Heart right ventricle (tissue), 16 donors: ENCODE measurements around the gene PITX2. TPM values are rescaled to one million over a fixed set of nuclear protein-coding genes. Genes with fewer than 3 reads are reported as not detected.

Experiments used
- ATAC-seq, 8 donors: fragments of 200-7000 bp; cut with Tn5 transposase; one replicate each; pipeline ENCODE4 v1.9.1; 2020; ENCODE audit warnings: mild to moderate bottlenecking in 8 of 8, moderate library complexity in 8 of 8, moderate number of reproducible peaks in 1 of 8
- DNase-seq, 2 donors: peaks; one replicate each; pipeline ENCODE4 v3.0.0-alpha.2; 2020
- H3K27ac ChIP-seq, 10 donors: fragments of 200-600 bp; sonication (generic) in 2 of 10; one replicate each; pipeline versions ENCODE4 v1.5.0 to v1.8.0; 2020 to 2022; ENCODE audit warnings: mild to moderate bottlenecking in 3 of 10
- H3K27me3 ChIP-seq, 7 donors: fragments of 200-600 bp; one replicate each; pipeline ENCODE4 v1.8.0; 2021 to 2022; ENCODE audit warnings: mild to moderate bottlenecking in 2 of 7
- H3K36me3 ChIP-seq, 9 donors: fragments of 200-600 bp; sonication (generic) in 1 of 9; one replicate each; pipeline versions ENCODE4 v1.5.0 to v1.8.0; 2020 to 2022; ENCODE audit warnings: mild to moderate bottlenecking in 2 of 9
- H3K4me1 ChIP-seq, 9 donors: fragments of 200-600 bp; sonication (generic) in 1 of 9; one replicate each; pipeline versions ENCODE4 v1.5.0 to v1.8.0; 2020 to 2022; ENCODE audit warnings: mild to moderate bottlenecking in 4 of 9
- H3K4me3 ChIP-seq, 10 donors: fragments of 200-600 bp; sonication (generic) in 2 of 10; one replicate each; pipeline versions ENCODE4 v1.5.0 to v1.8.0; 2020 to 2022; ENCODE audit warnings: mild to moderate bottlenecking in 7 of 10, moderate library complexity in 2 of 10
- H3K9me3 ChIP-seq, 11 donors: fragments of 200-600 bp in 10 of 11; sonication (generic) in 2 of 11; one replicate each; pipeline versions ENCODE4 v1.5.0 to v1.8.0; 2013 to 2022; ENCODE audit warnings: mild to moderate bottlenecking in 2 of 11, control low read depth in 1 of 11, moderate library complexity in 1 of 11
- WGBS, 2 donors: extraction: QIAGEN DNeasy Blood & Tissue Kit; methylation state at CpG; one replicate each; pipeline ENCODE4 v1.1.7; 2013; ENCODE audit warnings: inconsistent platforms in 1 of 2; 5-methylcytosine and 5-hydroxymethylcytosine counted together
- intact Hi-C, 10 donors: fragments of 100-400 bp; cut with DNase I; formaldehyde crosslinking; loops; one replicate each; pipeline versions ENCODE4 v1.11.1 to v1.14.2; 2022
- polyA plus RNA-seq, 2 donors: library from polyadenylated mRNA; stranded (reverse); fragments of 200-250 nt; gene quantifications; one replicate each; pipeline ENCODE4 v1.2.3, GENCODE V29; 2013
- total RNA-seq, 10 donors: library from RNA; stranded (reverse); fragmentation: NEBNext Ultra II Directional in 3 of 10; extraction: Animal tissue kit (Norgen Biotek cat#: 25700) in 3 of 10; gene quantifications; one replicate each; pipeline versions ENCODE4 v1.2.1 to v1.2.4, GENCODE V29; 2021 to 2023
- TF ChIP-seq, protein P1 (sequence below), 9 donors: fragments of 200-600 bp; sonication (generic) in 2 of 9; IDR thresholded peaks; one replicate each; pipeline versions ENCODE4 v1.5.0 to v1.8.0; 2021 to 2022; ENCODE audit warnings: antibody characterized with exemption in 9 of 9, mild to moderate bottlenecking in 5 of 9, moderate library complexity in 1 of 9
- donor health status: Arrhythmogenic right ventricular cardiomyopathy.
- donor health status: ischemic (EF 13 %, LVEDD 7.1; RV severe dilation, severe dysfunction).
- donor health status: healthy with polysubstance abuse.
- donor health status: DM: no; HTN: yes; CAD: no.
- donor health status: DM: no; HTN: no; CAD: no.
- donor health status: ischemic (EF 25% LVEDD 6.9; RV normal size, moderate dysfunction).
- donor health status: ischemic (EF 25% LVEDD 5.7; RV mildly dilated, moderate dysfunction).
- donor health status: healthy.
- donor health status: DM: yes; HTN: yes; CAD: no.
- donor health status: Ischemic cardiomyopathy.
- donor health status: ischemic (EF 35%, LVEDD 5.7; RV mildly dilated, moderate dysfunction).
- donor health status: nonischemic (EF 11% LVEDD 7.7; RV severe dilation, severe dysfunction).
- donor health status: DM: yes; HTN: yes; CAD: no.
- donor health status: PGD.
- donor health status: ischemic (EF 29% LVEDD 5.4; RV normal size, mild dysfunction).
- donor health status: nonischemic (EF 23%, LVEDD 6.1; RV moderate dilation, normal function).

The PITX2 gene
- total and polyA plus RNA-seq, 12 donors: 0.04 to 0.57 (median 0.10) TPM; not detected in 9

DNA sequence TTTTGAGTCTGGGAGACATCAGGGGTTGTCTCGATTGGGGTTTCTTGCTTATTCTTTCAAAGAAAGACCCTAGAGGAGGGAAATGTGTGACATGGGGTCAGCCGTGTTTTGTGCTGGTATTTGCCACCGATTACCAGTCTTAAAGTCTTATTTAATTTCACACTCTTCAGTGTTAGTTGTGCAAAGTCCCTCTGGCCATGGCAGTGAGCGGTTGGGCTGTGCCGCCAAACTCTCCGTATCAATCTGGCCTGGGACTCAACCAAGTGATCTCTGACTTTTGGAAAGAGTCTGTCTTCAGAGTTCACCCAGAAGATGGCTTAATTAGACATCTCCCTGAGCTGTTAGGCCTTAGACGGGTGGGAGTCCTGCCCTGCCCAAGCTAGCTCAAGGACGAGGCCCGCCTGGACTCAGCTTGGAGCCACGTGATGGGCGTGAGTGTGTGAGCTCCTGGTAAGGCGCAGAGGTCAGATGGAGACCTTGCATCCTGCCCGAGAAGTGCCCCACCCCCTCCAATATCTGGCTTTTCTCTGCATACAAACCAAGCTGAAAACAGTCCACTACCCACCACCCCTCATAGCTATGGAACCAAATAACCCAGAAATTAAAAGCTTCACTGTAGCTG is 3.8 kb upstream of the PITX2 start:
- H3K27me3 ChIP-seq: peaks cover 60 to 100% (median 100%) of the 10 kb centered on the region in 7 donors
- no peaks in the 10 kb centered on the region for H3K36me3 ChIP-seq
- ATAC-seq (no peak), DNase-seq (no peak)
- intact Hi-C loops: loop anchor here in 1 of 10 donors (10.0 kb wide), 1 partner anchor 658 kb away; no protein-coding TSS in a partner anchor
- no peaks in the 10 kb centered on the region for H3K9me3 ChIP-seq
- no peak overlapping the region for H3K4me3 ChIP-seq
- H3K27ac ChIP-seq: no peak overlapping the region
- 8 to 13% methylated on average over 13 of the region's 13 CpGs for WGBS, 2 donors
- TF ChIP-seq, protein P1, sequence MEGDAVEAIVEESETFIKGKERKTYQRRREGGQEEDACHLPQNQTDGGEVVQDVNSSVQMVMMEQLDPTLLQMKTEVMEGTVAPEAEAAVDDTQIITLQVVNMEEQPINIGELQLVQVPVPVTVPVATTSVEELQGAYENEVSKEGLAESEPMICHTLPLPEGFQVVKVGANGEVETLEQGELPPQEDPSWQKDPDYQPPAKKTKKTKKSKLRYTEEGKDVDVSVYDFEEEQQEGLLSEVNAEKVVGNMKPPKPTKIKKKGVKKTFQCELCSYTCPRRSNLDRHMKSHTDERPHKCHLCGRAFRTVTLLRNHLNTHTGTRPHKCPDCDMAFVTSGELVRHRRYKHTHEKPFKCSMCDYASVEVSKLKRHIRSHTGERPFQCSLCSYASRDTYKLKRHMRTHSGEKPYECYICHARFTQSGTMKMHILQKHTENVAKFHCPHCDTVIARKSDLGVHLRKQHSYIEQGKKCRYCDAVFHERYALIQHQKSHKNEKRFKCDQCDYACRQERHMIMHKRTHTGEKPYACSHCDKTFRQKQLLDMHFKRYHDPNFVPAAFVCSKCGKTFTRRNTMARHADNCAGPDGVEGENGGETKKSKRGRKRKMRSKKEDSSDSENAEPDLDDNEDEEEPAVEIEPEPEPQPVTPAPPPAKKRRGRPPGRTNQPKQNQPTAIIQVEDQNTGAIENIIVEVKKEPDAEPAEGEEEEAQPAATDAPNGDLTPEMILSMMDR (IDR thresholded peaks at IDR 0.05): no peak
- peaks cover 2 to 32% (median 20%) of the 10 kb centered on the region in 9 donors for H3K4me1 ChIP-seq

DNA sequence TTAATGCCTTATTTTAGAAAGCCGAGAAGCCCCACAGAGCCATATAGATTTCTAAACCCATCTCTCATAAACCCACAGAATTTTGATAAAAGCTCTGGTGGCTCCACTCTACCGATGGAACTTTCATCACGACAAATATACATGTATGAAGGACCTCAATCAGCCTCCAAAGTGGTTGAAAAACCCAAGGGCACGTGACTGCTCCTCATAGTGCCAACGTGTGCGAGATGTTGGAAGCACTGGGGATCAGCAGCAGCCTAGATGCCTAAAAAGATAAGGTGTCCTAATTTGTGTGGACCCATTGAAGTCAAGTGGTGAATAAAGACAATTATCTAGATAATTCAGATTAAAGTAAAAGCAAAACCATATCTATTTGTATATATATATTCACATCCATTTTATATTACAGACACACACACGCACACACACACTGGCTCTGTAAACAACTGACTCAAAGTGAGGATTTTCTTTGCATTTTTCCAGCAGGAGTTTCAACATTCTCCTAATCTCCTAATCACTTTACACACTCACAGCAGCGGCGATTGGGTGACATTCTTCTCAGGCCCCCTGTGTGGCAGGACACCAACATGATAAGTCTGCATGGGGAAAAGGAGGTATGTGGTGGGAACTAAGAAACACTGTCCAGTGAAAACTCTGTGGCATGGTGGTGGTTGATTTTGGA is 2.8 kb upstream of the PITX2 start:
- intact Hi-C loops: loop anchor here in 1 of 10 donors (10.0 kb wide), 1 partner anchor 659 kb away; no protein-coding TSS in a partner anchor
- WGBS, 2 donors: 7 to 8% methylated on average over 9 of the region's 9 CpGs
- Histone ChIP-seq H3K27me3 (peaks cover 59 to 100% (median 100%) of the 10 kb centered on the region in 7 donors), H3K36me3 (no peaks in the 10 kb centered on the region), H3K27ac (no peak overlapping the region), H3K4me3 (no peak overlapping the region), H3K4me1 (peaks cover 0 to 32% (median 26%) of the 10 kb centered on the region in 9 donors), H3K9me3 (no peaks in the 10 kb centered on the region)
- ATAC-seq (no peak), DNase-seq (no peak)
- TF ChIP-seq, protein P1 (IDR thresholded peaks at IDR 0.05): no peak

DNA sequence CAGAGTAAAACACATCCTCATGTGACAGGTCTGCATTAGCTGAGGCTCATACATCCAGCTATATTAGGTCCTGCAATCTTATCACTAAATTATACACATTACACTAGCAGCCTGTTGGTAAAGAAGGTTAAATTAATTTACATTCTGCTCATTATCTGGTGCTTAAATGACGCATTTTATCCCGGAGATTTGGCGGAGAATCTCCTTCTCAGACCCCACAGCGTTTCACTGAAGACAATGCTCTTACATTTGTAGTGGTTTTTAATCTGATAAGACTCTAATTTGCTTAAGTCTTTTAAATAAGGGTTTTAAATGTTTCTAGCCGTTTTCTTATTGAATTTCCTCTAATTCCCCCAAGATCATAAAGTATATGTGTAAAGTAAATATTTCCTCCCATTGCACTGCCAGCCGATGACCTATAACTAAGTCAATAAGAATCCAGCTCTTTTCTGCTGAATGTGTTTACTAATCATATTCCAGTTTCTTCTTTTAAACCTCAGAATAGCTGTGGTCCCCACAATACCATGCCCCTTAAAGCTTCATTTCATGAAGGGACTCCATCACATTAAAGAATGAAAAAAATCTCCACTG is 2.1 kb upstream of the PITX2 start:
- intact Hi-C loops: loop anchor here in 1 of 10 donors (10.0 kb wide), 1 partner anchor 660 kb away; no protein-coding TSS in a partner anchor
- no peak overlapping the region for H3K27ac ChIP-seq

DNA sequence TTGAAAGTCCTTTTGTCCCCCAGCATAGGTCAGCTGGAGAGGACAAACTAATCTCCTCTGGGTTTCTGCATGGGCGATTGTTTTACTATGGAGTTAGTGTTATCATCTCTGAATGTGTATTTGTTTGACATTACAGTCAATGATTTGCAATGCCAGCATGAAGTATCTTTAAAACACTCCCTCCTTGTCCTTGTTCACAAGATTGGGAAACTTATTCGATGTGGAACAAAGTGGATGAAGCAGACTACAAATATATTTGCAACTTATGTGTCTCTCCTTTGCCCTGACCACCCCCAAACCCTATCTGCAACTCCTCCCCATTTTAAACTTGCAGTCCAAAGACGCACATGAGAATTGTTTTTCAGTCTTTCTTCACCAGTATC is 1.5 kb upstream of the PITX2 start:
- DNase-seq (no peak), ATAC-seq (no peak)
- no peak overlapping the region for H3K4me3 ChIP-seq
- H3K9me3 ChIP-seq: no peaks in the 10 kb centered on the region
- no peaks in the 10 kb centered on the region for H3K36me3 ChIP-seq
- peaks cover 64 to 100% (median 100%) of the 10 kb centered on the region in 7 donors for H3K27me3 ChIP-seq
- peaks cover 0 to 35% (median 27%) of the 10 kb centered on the region in 9 donors for H3K4me1 ChIP-seq
- 11 to 13% methylated on average over 3 of the region's 3 CpGs for WGBS, 2 donors
- intact Hi-C loops: loop anchor here in 1 of 10 donors (10.0 kb wide), 1 partner anchor 660 kb away; no protein-coding TSS in a partner anchor
- TF ChIP-seq, protein P1 (IDR thresholded peaks at IDR 0.05): no peak
- H3K27ac ChIP-seq: no peak overlapping the region

More for the DNA sequence above, 2.1 kb upstream of the PITX2 start:
- ATAC-seq: no peak
- no peak for DNase-seq
- TF ChIP-seq, protein P1 (IDR thresholded peaks at IDR 0.05): no peak
- Histone ChIP-seq H3K4me1 (peaks cover 0 to 32% (median 26%) of the 10 kb centered on the region in 9 donors), H3K36me3 (no peaks in the 10 kb centered on the region), H3K9me3 (no peaks in the 10 kb centered on the region), H3K27me3 (peaks cover 63 to 100% (median 100%) of the 10 kb centered on the region in 7 donors), H3K4me3 (no peak overlapping the region)
- 8 to 12% methylated on average over 6 of the region's 6 CpGs for WGBS, 2 donors
